Activated T-cell treated with anti-CD3 and anti-CD28 coated beads, Interleukin-2, amount 50 U/mL, for 1 hour (primary cell): ENCODE results near the gene PPIL1.
"Not testable (repeated sequence)": the region's sequence is repeated elsewhere in the genome, so short reads cannot be mapped to it uniquely, and the experiment has no call there.

Experiments
- DNase-seq: peaks from one replicate; pipeline ENCODE4 v3.0.0-alpha.2; 2020

Gene PPIL1

GRCh38 chr6:36813047-36813446 is 61.6 kb downstream of the PPIL1 start:
- not testable (repeated sequence) for DNase-seq

GRCh38 chr6:36809941-36810803 is 64.4 kb downstream of the PPIL1 start:
- no peak for DNase-seq

- no peak for DNase-seq
These were observed 65.4 kb downstream of the PPIL1 start for GRCh38 chr6:36809156-36809555.

- DNase-seq, result no peak
These were observed 66.0 kb downstream of the PPIL1 start for GRCh38 chr6:36808634-36809033.

GRCh38 chr6:36807750-36808149 is 66.9 kb downstream of the PPIL1 start:
- no peak for DNase-seq

GRCh38 chr6:36807143-36807542 is 67.5 kb downstream of the PPIL1 start:
- no peak for DNase-seq

GRCh38 chr6:36805917-36806316 is 68.7 kb downstream of the PPIL1 start:
- DNase-seq, result no peak

GRCh38 chr6:36805096-36805797 is 69.4 kb downstream of the PPIL1 start:
- no peak for DNase-seq
